Neural progenitor cell (in vitro differentiated cells): ENCODE data around the gene PAK6.

ENCODE experiments used
- CTCF ChIP-seq: fragments of 200-600 bp; sonication (generic); IDR thresholded peaks from 2 replicates; pipeline ENCODE4 v1.5.1; 2017; ENCODE audit warnings: antibody characterized with exemption, mild to moderate bottlenecking
- EZH2phosphoT487 ChIP-seq: fragments of 200-600 bp; sonication (generic); IDR thresholded peaks from 2 replicates; pipeline ENCODE4 v1.6.1; 2017; ENCODE audit warnings: antibody characterized with exemption

GRCh38 chr15:40300367-40300766 lies 61.5 kb downstream of the PAK6 start:
- no peak for TF ChIP-seq CTCF
- no peak for TF ChIP-seq EZH2phosphoT487
